ENCODE measurements around the gene EPG5.

EPG5 gene

DNA sequence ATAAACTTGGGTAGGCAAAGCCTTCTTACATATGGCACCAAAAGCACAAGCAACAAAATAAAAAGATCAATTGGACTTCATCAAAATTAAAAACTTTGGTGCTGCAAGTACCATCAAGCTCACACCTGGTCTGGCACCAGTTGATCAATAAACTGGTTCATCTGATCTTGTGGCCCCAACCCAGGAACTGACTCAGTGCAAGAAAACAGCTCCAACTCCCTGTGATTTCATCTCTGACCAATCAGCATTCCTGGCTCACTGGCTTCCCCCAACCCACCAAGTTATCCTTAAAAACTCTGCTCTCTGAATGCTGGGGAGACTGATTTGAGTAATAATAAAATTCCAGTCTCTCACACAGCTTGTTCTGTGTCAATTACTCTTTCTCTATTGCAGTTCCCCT is 8.4 kb downstream of the EPG5 start:
- H3K4me3 ChIP-seq (replicated peaks in 1 of 2; ENCODE audit: low read depth in 2 of 2, low read length in 2 of 2) = no peak overlapping the region
- TF ChIP-seq, protein P1, sequence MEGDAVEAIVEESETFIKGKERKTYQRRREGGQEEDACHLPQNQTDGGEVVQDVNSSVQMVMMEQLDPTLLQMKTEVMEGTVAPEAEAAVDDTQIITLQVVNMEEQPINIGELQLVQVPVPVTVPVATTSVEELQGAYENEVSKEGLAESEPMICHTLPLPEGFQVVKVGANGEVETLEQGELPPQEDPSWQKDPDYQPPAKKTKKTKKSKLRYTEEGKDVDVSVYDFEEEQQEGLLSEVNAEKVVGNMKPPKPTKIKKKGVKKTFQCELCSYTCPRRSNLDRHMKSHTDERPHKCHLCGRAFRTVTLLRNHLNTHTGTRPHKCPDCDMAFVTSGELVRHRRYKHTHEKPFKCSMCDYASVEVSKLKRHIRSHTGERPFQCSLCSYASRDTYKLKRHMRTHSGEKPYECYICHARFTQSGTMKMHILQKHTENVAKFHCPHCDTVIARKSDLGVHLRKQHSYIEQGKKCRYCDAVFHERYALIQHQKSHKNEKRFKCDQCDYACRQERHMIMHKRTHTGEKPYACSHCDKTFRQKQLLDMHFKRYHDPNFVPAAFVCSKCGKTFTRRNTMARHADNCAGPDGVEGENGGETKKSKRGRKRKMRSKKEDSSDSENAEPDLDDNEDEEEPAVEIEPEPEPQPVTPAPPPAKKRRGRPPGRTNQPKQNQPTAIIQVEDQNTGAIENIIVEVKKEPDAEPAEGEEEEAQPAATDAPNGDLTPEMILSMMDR (IDR thresholded peaks at IDR 0.05; ENCODE audit: low read depth, low read length) = no peak
- DNase-seq (ENCODE audit: low read depth in 2 of 2) = peak in 1 of 2 donors; percentile 45

DNA sequence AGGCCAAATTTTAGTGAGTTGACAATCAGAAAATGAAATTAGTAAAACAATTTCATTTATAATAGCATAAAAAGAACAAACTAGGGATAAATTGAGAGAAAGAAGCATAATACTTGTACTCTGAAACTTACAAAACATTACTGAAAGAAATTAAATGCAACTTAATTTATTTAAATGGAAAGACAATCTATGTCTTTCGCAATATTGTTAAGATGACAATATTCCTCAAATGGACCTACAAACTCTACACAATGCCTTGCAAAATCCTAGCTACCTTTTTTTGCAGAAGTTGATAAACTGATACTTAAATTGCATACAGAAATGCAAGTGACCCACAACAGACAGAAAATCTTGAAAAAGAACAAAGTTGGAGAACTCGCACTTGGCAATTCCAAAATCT is 9.1 kb downstream of the EPG5 start:
- no peak overlapping the region for H3K4me3 ChIP-seq (replicated peaks in 1 of 2; ENCODE audit: low read depth in 2 of 2, low read length in 2 of 2)
- TF ChIP-seq, protein P1 (IDR thresholded peaks at IDR 0.05; ENCODE audit: low read depth, low read length) = no peak
- no peak for DNase-seq (ENCODE audit: low read depth in 2 of 2)

DNA sequence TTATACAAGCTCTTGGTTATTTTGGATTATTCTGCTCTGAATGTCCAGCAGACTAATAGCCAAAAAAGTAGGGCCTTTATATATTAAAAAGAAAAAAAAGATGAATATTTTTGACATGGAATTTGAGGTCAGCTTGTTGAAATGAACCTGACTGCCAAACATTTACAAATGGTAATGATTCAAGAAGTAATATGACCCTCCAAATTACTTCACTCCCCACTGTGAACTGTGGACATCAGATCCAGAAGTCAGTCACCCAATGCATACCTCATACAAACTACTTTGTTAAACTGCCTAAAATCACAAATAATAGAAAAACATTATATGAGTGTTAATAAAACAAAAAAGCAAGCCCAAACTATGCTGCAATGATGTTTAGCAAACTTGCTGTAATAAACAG is 10.0 kb downstream of the EPG5 start:
- no peak overlapping the region for H3K4me3 ChIP-seq (replicated peaks in 1 of 2; ENCODE audit: low read depth in 2 of 2, low read length in 2 of 2)
- TF ChIP-seq, protein P1 (IDR thresholded peaks at IDR 0.05; ENCODE audit: low read depth, low read length) = no peak
- DNase-seq (ENCODE audit: low read depth in 2 of 2) = peak; percentile 55 to 76

DNA sequence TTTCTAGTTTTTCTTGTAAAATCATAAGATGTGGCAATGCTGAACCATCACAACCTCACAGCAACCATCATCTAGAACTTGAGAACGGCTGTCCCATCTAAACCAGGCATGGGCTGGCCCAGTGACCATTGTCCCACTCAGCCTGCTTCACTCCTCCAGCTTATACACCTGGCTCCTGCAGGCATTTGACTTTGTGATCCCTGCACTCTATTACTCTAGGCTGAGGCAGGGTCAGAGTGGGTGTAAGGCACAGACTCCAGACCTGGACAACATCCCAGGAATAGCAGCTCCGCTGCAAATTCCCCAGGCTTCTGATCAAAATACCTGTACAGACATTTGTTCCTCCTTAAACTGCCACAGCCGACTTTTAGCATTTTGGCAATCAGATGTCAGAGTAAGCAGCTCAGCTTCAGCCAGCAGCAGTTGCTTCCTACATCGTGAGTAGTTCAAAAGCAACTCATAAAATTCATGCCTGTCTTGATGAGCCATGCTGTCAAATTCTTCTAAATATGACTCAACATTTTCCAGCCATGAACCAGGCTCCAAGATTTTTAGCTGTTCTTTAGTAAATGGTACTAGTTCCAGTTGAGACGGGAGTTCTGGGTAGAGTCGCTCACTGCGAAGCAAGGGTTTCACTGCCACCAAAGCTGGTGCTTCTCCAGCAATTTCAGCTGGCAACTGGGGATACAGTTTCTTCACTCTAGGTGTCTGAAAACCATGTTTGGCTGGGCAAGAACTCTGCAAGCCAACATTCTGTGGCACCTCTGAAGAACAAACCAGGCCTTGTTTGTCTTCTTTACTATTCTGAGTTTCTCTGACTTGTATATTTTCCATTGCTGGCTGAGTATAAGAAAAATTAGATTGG is 12.8 kb downstream of the EPG5 start:
- H3K4me3 ChIP-seq (replicated peaks in 1 of 2; ENCODE audit: low read depth in 2 of 2, low read length in 2 of 2) = no peak overlapping the region
- TF ChIP-seq, protein P1 (IDR thresholded peaks at IDR 0.05; ENCODE audit: low read depth, low read length) = no peak
- DNase-seq (ENCODE audit: low read depth in 2 of 2) = peak; percentile 78 to 95

DNA sequence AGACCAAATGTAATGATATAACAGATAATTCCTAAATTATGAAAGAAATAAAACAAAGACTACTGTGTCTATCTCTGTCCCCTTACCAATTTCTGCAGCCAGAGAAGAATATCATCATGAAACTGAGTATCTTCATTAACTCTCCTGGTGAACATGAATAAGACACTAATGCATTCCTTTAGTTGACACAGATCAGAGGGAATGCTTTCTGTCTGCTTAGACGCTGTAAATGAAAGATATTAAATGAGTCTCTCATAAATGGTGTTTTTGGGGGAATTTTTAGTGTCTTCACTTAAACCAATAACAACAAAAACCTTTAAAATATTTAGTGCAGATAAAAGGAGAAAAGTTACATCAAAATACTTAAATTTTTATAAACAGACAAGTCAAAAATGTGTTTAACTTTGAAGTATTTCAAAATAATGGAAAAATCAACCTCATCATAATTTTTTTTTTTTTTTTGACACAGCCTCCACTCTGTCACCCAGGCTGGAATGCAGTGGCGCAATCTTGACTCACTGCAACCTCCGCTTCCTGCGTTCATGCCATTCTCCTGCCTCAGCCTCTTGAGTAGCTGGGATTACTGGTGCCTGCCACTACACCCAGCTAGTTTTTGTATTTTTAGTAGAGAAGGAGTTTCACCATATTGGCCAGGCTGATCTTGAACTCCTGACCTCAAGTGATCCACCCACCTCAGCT is 16.0 kb downstream of the EPG5 start:
- H3K4me3 ChIP-seq (replicated peaks in 1 of 2; ENCODE audit: low read depth in 2 of 2, low read length in 2 of 2) = no peak overlapping the region
- TF ChIP-seq, protein P1 (IDR thresholded peaks at IDR 0.05; ENCODE audit: low read depth, low read length) = no peak
- DNase-seq (ENCODE audit: low read depth in 2 of 2) = peak; percentile 81 to 97

DNA sequence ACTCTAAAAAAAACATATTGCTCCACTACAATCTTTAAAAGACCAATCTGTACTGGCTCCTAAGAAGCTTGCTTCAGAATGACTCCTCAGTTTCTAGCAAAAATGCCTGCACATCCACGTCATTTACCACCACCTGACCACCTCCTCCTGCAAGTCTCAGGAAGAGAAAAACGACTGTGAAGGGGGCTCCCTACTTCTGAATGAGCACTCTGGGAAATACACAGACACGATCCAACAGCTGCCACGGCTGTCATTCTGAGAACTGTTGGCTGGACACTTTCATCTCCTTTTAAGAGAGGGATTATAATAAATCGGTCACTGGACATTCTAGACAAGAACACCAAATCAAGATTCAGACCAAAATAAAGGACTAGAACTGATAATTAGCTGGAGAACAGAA is 21.5 kb downstream of the EPG5 start:
- no peak overlapping the region for H3K4me3 ChIP-seq (replicated peaks in 1 of 2; ENCODE audit: low read depth in 2 of 2, low read length in 2 of 2)
- TF ChIP-seq, protein P1 (IDR thresholded peaks at IDR 0.05; ENCODE audit: low read depth, low read length) = no peak
- DNase-seq (ENCODE audit: low read depth in 2 of 2) = no peak
